HepG2 (cell line): ENCODE results near the gene ZFPM1. TPM values are rescaled to one million over a fixed set of nuclear protein-coding genes. Genes with fewer than 3 reads are reported as not detected.

Experiments
- ATAC-seq: fragments of 200-7000 bp; cut with Tn5 transposase; 3 replicates; pipeline ENCODE4 v1.9.1; 2020; ENCODE audit warnings: mild to moderate bottlenecking, moderate library complexity
- BruUV-seq: library from RNA; stranded (reverse); fragments of 400-500 nt; replicated peaks from 2 replicates; lab custom pipeline; 2021; lab: Mats Ljungman, UMichigan
- CTCF ChIA-PET: fragments of 300-600 bp; formaldehyde crosslinking; extraction: SDS; loops from one replicate; lab custom pipeline; 2021; ENCODE audit warnings: low total read pairs, inconsistent platforms, low intra/inter-chr PET ratio; lab: Yijun Ruan, JAX
- POLR2A ChIA-PET: fragments of 350-600 bp; sonication (Branson Sonifier 250); formaldehyde crosslinking; loops from one replicate; lab custom pipeline; 2020; ENCODE audit warnings: antibody characterized with exemption, inconsistent platforms; lab: Yijun Ruan, JAX
- DNase-seq: peaks from one replicate; pipeline ENCODE4 v3.0.0-alpha.2; 2015; ENCODE audit warnings: low spot score
- FAIRE-seq: peaks from 3 replicates; lab custom pipeline; 2011; peaks lifted over from hg19 to GRCh38; lab: Jason Lieb, UNC
- H2AFZ ChIP-seq: one replicate; pipeline ENCODE4 v1.6.1; 2011; ENCODE audit warnings: low read length, inconsistent platforms
- H3K27ac ChIP-seq: fragments of 300-600 bp; 3 replicates; pipeline ENCODE4 v1.8.0; 2011; ENCODE audit warnings: mixed run types, mild to moderate bottlenecking, mixed read lengths, low read length, inconsistent platforms; ENCODE audit not compliant: insufficient read depth; ENCODE audit errors: extremely low read length
- H3K27me3 ChIP-seq, 2 experiments: fragments of 200-600 bp in 1 of 2; 2 replicates in 1 of 2; 3 replicates in 1 of 2; pipeline versions ENCODE4 v1.6.0 to v1.8.0; 2011; ENCODE audit warnings: low read length in 2 of 2, mild to moderate bottlenecking in 2 of 2, moderate library complexity in 2 of 2, inconsistent platforms in 1 of 2; ENCODE audit not compliant: insufficient read depth in 2 of 2, control insufficient read depth in 1 of 2
- H3K36me3 ChIP-seq, 2 experiments: fragments of 200-600 bp in 1 of 2; replicated peaks in 1 of 2; 2 replicates in 1 of 2; 3 replicates in 1 of 2; pipeline versions ENCODE4 v1.5.1 to v1.8.0; 2011; ENCODE audit warnings: low read length in 2 of 2, inconsistent platforms in 1 of 2; ENCODE audit not compliant: insufficient read depth in 2 of 2, control insufficient read depth in 1 of 2
- H3K4me1 ChIP-seq: 2 replicates; pipeline ENCODE4 v1.5.1; 2012; ENCODE audit warnings: low read length, inconsistent platforms; ENCODE audit not compliant: insufficient read depth
- H3K4me2 ChIP-seq: 2 replicates; pipeline ENCODE4 v1.6.0; 2011; ENCODE audit warnings: low read depth, low read length, inconsistent platforms
- H3K4me3 ChIP-seq, 3 experiments: fragments of 200-600 bp in 1 of 3; sonication (generic), shearing (Covaris generic) in 1 of 3; replicated peaks in 1 of 3; 2 replicates each; pipeline ENCODE4 v1.5.1; 2011 to 2016; ENCODE audit warnings: low read length in 3 of 3, inconsistent platforms in 2 of 3, low read depth in 2 of 3, mild to moderate bottlenecking in 2 of 3, control low read depth in 1 of 3, mixed read lengths in 1 of 3; ENCODE audit not compliant: insufficient read depth in 1 of 3
- H3K79me2 ChIP-seq: one replicate; pipeline ENCODE4 v1.6.1; 2011; ENCODE audit warnings: low read length, inconsistent platforms; ENCODE audit not compliant: insufficient read depth
- H3K9ac ChIP-seq: 2 replicates; pipeline ENCODE4 v1.6.0; 2011; ENCODE audit warnings: mild to moderate bottlenecking, low read depth, low read length, inconsistent platforms; ENCODE audit not compliant: insufficient read depth
- H3K9me3 ChIP-seq: 2 replicates; pipeline ENCODE4 v1.5.1; 2012; ENCODE audit warnings: mild to moderate bottlenecking, low read length
- H4K20me1 ChIP-seq: 2 replicates; pipeline ENCODE4 v1.6.0; 2011; ENCODE audit warnings: inconsistent platforms, mild to moderate bottlenecking, low read length, moderate library complexity; ENCODE audit not compliant: insufficient read depth
- CBX5 ChIP-seq: sonication (generic); formaldehyde crosslinking; IDR thresholded peaks from 2 replicates; pipeline ENCODE4 v1.4.0; 2020; ENCODE audit warnings: missing genetic modification reagents, borderline replicate concordance
- DPF2 ChIP-seq: sonication (generic); formaldehyde crosslinking; IDR thresholded peaks from 2 replicates; pipeline ENCODE4 v1.4.0; 2020; ENCODE audit warnings: mild to moderate bottlenecking, low read depth, missing genetic modification reagents, borderline replicate concordance
- MXI1 ChIP-seq: IDR thresholded peaks from 3 replicates; pipeline ENCODE4 v1.6.1; 2012; ENCODE audit warnings: low read depth, low read length, inconsistent platforms, borderline replicate concordance
- NFYC ChIP-seq: IDR thresholded peaks from 2 replicates; pipeline ENCODE4 v1.6.1; 2016; ENCODE audit warnings: missing genetic modification reagents, missing compliant biosample characterization
- POLR2AphosphoS2 ChIP-seq: IDR thresholded peaks from 2 replicates; pipeline ENCODE4 v1.6.1; 2011; ENCODE audit warnings: low read depth, low read length, improper control_type of control experiment
- RFXAP ChIP-seq: sonication (generic); formaldehyde crosslinking; IDR thresholded peaks from 2 replicates; pipeline ENCODE4 v1.4.0; 2020; ENCODE audit warnings: missing genetic modification reagents, borderline replicate concordance
- RXRA ChIP-seq: sonication (generic); formaldehyde crosslinking; IDR thresholded peaks from 2 replicates; pipeline ENCODE4 v1.5.1; 2020; ENCODE audit warnings: missing genetic modification reagents
- SP1 ChIP-seq, 2 experiments: fragments of 450-650 bp in 1 of 2; sonication (generic) in 1 of 2; formaldehyde crosslinking in 1 of 2; IDR thresholded peaks; 2 replicates each; pipeline versions ENCODE4 v1.4.0 to v1.6.1; 2016 to 2020; ENCODE audit warnings: missing genetic modification reagents in 1 of 2
- TEAD3 ChIP-seq: optimal IDR thresholded peaks from 2 replicates; pipeline ENCODE3; 2016; ENCODE audit warnings: borderline replicate concordance
- TIGD3 ChIP-seq: sonication (generic); formaldehyde crosslinking; IDR thresholded peaks from 2 replicates; pipeline ENCODE4 v1.5.1; 2020; ENCODE audit warnings: mild to moderate bottlenecking, missing genetic modification reagents, borderline replicate concordance
- TMF1 ChIP-seq: sonication (generic); formaldehyde crosslinking; IDR thresholded peaks from 2 replicates; pipeline ENCODE4 v1.8.1; 2022; ENCODE audit warnings: low read depth, missing genetic modification reagents
- ZNF280D ChIP-seq: sonication (generic); formaldehyde crosslinking; IDR thresholded peaks from 2 replicates; pipeline ENCODE4 v1.5.1; 2020; ENCODE audit warnings: mild to moderate bottlenecking, missing genetic modification reagents
- ZNF317 ChIP-seq: sonication (generic); formaldehyde crosslinking; IDR thresholded peaks from 2 replicates; pipeline ENCODE4 v1.5.0; 2020; ENCODE audit warnings: mild to moderate bottlenecking, missing genetic modification reagents
- ZNF33A ChIP-seq: sonication (generic); formaldehyde crosslinking; IDR thresholded peaks from 2 replicates; pipeline ENCODE4 v1.5.1; 2020; ENCODE audit warnings: missing genetic modification reagents, mild to moderate bottlenecking, moderate library complexity, borderline replicate concordance
- ZNF354B ChIP-seq: sonication (generic); formaldehyde crosslinking; IDR thresholded peaks from 2 replicates; pipeline ENCODE4 v1.8.0; 2022; ENCODE audit warnings: mild to moderate bottlenecking, missing genetic modification reagents
- ZNF574 ChIP-seq: sonication (generic); formaldehyde crosslinking; IDR thresholded peaks from 2 replicates; pipeline ENCODE4 v1.4.0; 2020; ENCODE audit warnings: missing genetic modification reagents
- WGBS: methylation state at CpG from one replicate; pipeline ENCODE4 v1.1.6; 2017; ENCODE audit warnings: low lambda C conversion rate; 5-methylcytosine and 5-hydroxymethylcytosine counted together
- in situ Hi-C: cut with HindIII; loops from 2 replicates; pipeline ENCODE4 v1.10.0; 2017; ENCODE audit warnings: low pct_unique_long_range_greater_than_20kb; ENCODE audit not compliant: extremely low pct_ligation_motif_present
- intact Hi-C: fragments of 100-400 bp; cut with micrococcal nuclease; formaldehyde crosslinking; loops from one replicate; pipeline ENCODE4 v1.10.0; 2022; ENCODE audit not compliant: unreplicated experiment
- polyA plus RNA-seq, 8 experiments: library from polyadenylated mRNA; depleted of rRNA in 3 of 8; stranded (reverse) in 7 of 8; unstranded in 1 of 8; fragments of >200 nt; fragmentation: Illumina TruSeq in 4 of 8; extraction: Trizol in 4 of 8; gene quantifications; 2 replicates each; pipeline versions ENCODE4 v1.2.1 to v1.2.3, GENCODE V29; 2011 to 2016; ENCODE audit warnings: low read depth in 4 of 8, missing spikeins in 1 of 8, mixed read lengths in 1 of 8; ENCODE audit not compliant: insufficient read depth in 1 of 8
- total RNA-seq, 5 experiments: library from RNA; depleted of rRNA; stranded (reverse); fragments of >200 nt; fragmentation: Illumina TruSeq; extraction: Trizol; gene quantifications; 2 replicates each; pipeline ENCODE4 v1.2.3, GENCODE V29; 2016; ENCODE audit warnings: low read depth in 1 of 5

Gene ZFPM1
- total and polyA plus RNA-seq, 2 of the 13 experiments (the other 11 are each of a cell fraction or from before 2014, with no cell fraction given): 1.3 to 3.8 TPM

- H3K79me2 ChIP-seq: no peaks in the 10 kb centered on the region
- H2AFZ ChIP-seq: no peak overlapping the region
- H3K27ac ChIP-seq: no peak overlapping the region
- peaks cover 18 to 64% of the 10 kb centered on the region in 2 experiments; a peak in 4 of 5 replicates for H3K27me3 ChIP-seq
- no peak overlapping the region for H3K4me2 ChIP-seq
- FAIRE-seq (no peak), ATAC-seq (no peak), DNase-seq (no peak)
- no peak overlapping the region for H3K4me3 ChIP-seq
- peaks cover 20% of the 10 kb centered on the region for H3K9me3 ChIP-seq
- no TSS peak for BruUV-seq
- H3K4me1 ChIP-seq: no peaks in the 10 kb centered on the region
- no peak overlapping the region for H3K9ac ChIP-seq
- no peaks in the 10 kb centered on the region for H3K36me3 ChIP-seq
- ChIA-PET POLR2A (no interaction called here), CTCF (no interaction called here)
- H4K20me1 ChIP-seq: no peaks in the 10 kb centered on the region
- in situ Hi-C loops (no loop called here), intact Hi-C loops (no loop called here)
- WGBS: 17% methylated on average over 8 of the region's 8 CpGs
- no peak for TF ChIP-seq ZNF33A (CRISPR knock-in tag)
- TF ChIP-seq RXRA: no peak
- TF ChIP-seq ZNF317 (CRISPR knock-in tag): peak; percentile 100
- TF ChIP-seq TEAD3 (CRISPR knock-in tag): no peak
- peak; percentile 27; the same call in 1 of the 2 replicates for TF ChIP-seq CBX5 (CRISPR knock-in tag)
- TF ChIP-seq ZNF354B (CRISPR knock-in tag): no peak
- TF ChIP-seq ZNF574: no peak
- TF ChIP-seq TIGD3 (CRISPR knock-in tag): no peak
- no peak for TF ChIP-seq NFYC (CRISPR knock-in tag)
- no peak for TF ChIP-seq POLR2AphosphoS2
- no peak for TF ChIP-seq DPF2 (CRISPR knock-in tag)
- TF ChIP-seq RFXAP (CRISPR knock-in tag): no peak
- 0 out of 2 replicates have a peak, but pooled peaks have one; percentile 34 for TF ChIP-seq ZNF280D
- TF ChIP-seq MXI1: no peak
- no peak for TF ChIP-seq TMF1 (CRISPR knock-in tag)
- TF ChIP-seq SP1 (IDR thresholded peaks at IDR 0.05): no peak
- TF ChIP-seq SP1 (CRISPR knock-in tag; IDR thresholded peaks at IDR 0.05): no peak
Observed at GRCh38 chr16:88543230-88543813, 90.2 kb downstream of the ZFPM1 start.
